ENCODE measurements around the gene DNAI2.

GRCh38 chr17:74274709-74275340, 791 bp downstream of the DNAI2 start:
- TF ChIP-seq REST (IDR thresholded peaks at IDR 0.05; ENCODE audit: low read depth, low read length) (no peak), CTCF (IDR thresholded peaks at IDR 0.05) (no peak), SMC3 (IDR thresholded peaks at IDR 0.05; ENCODE audit: low read depth, low read length) (no peak)

Measured in SK-N-SH (cell line).